Stimulated activated CD4-positive, alpha-beta T cell treated with anti-CD3 and anti-CD28 coated beads, TNF-alpha, amount 100 ng/mL, for 1 hour (primary cell): ENCODE measurements around the gene MYH6.
"Not testable (repeated sequence)": the region's sequence is repeated elsewhere in the genome, so short reads cannot be mapped to it uniquely, and the experiment has no call there.

ENCODE experiments used
- DNase-seq, 3 donors: peaks; one replicate each; pipeline ENCODE4 v3.0.0-alpha.2; 2020; ENCODE audit warnings: low read depth in 3 of 3, low spot score in 1 of 3

Gene MYH6

GRCh38 chr14:23415821-23416778, 8.0 kb upstream of the MYH6 start:
- no peak for DNase-seq

- no peak for DNase-seq
Measured at GRCh38 chr14:23414906-23415820, 7.1 kb upstream of the MYH6 start.

- no peak for DNase-seq
Measured at GRCh38 chr14:23414254-23414653, 6.2 kb upstream of the MYH6 start.

- no peak for DNase-seq
Measured at GRCh38 chr14:23413681-23414080, 5.6 kb upstream of the MYH6 start.

GRCh38 chr14:23411563-23412525, 3.8 kb upstream of the MYH6 start:
- DNase-seq, result no peak

GRCh38 chr14:23409966-23410635, 2.0 kb upstream of the MYH6 start:
- DNase-seq, result no peak

- DNase-seq, result no peak
Measured at GRCh38 chr14:23409475-23409874, 1.4 kb upstream of the MYH6 start.

- DNase-seq, result no peak
Measured at GRCh38 chr14:23408307-23408630, 196 bp upstream of the MYH6 start.

- DNase-seq, result no peak
Measured at GRCh38 chr14:23406725-23407355, 1.2 kb downstream of the MYH6 start.

GRCh38 chr14:23406244-23406643, 1.8 kb downstream of the MYH6 start:
- DNase-seq, result no peak

GRCh38 chr14:23405516-23406025, 2.5 kb downstream of the MYH6 start:
- no peak for DNase-seq

- no peak for DNase-seq
Measured at GRCh38 chr14:23405096-23405495, 3.0 kb downstream of the MYH6 start.

- no peak for DNase-seq
Measured at GRCh38 chr14:23404331-23404900, 3.7 kb downstream of the MYH6 start.

GRCh38 chr14:23403908-23404307, 4.2 kb downstream of the MYH6 start:
- DNase-seq, result no peak

- DNase-seq, result no peak
Measured at GRCh38 chr14:23403139-23403438, 5.0 kb downstream of the MYH6 start.

GRCh38 chr14:23402296-23403138, 5.6 kb downstream of the MYH6 start:
- DNase-seq, result no peak

GRCh38 chr14:23401291-23401690, 6.8 kb downstream of the MYH6 start:
- no peak for DNase-seq

- not testable (repeated sequence) for DNase-seq
Measured at GRCh38 chr14:23400496-23401149, 7.5 kb downstream of the MYH6 start.
